ENCODE results near the gene FBXL17. TPM values are rescaled to one million over a fixed set of nuclear protein-coding genes. Genes with fewer than 3 reads are reported as not detected.

The FBXL17 gene
- total RNA-seq, 1 donor from 2014 or later, result 5.6 TPM

GRCh38 chr5:108251350-108251749 is 130.5 kb downstream of the FBXL17 start:
- peak; percentile 56 to 71 for DNase-seq (ENCODE audit: low read depth in 2 of 2)

DNA sequence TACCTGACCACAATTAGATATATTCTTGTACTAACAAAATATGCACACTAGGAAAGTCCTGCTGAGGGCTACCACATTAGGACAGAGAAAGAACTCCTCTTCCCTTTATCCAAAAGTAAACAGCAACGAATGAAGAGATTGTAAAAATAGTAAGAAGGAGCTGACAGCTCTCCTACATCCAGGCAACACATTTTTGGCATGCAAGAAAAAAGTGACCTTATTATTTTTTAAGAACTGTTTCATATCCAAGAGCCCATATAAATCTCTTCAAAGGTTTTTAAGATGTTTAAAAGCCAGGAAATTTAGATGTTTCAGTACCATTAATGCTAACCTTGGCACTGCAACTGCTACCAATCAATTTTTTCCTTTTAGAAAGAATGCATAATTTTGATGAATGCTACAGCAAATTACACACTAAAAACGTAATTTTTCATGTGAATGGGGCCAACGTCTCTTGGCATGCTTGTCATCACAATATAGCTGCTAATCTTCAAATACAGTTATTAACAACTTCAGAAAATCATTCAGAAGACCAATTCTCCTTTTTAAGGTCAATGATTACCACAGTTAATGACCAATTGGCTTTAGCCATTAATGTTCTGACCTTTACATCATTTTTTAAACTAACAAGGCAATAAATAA is 132.0 kb downstream of the FBXL17 start:
- DNase-seq (ENCODE audit: low read depth in 2 of 2), result no peak

DNA sequence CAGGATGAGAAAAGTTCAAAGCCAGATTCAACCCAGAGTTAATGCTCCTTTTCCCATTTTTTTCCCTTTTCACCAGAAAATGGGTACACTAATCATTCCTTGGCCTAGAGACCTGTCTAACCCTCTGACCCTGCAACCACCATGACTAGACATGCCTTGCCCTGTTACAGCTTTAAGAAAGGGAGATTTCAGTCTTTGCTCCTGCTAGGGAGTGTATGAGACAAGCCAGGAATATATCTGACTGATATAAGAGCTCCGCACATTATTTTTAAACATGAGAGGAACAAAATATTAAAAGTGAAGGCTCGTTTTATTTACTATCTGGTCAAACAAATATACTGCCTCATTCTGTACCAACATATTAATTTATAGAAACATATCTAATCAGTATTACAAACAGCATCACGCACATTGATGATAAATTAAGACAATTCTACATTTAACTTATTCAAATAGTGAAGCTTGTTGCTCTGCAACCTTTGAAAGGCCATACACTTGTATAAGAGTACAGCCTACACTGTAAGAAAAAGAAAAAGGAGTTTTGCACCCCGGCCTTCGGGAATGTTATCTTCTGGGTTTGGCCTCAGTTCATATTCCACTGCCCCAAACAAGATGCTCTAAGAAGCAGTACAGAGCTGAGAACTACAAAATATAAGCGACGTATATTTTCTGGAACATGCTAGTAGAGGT is 132.7 kb downstream of the FBXL17 start:
- no peak for DNase-seq (ENCODE audit: low read depth in 2 of 2)

DNA sequence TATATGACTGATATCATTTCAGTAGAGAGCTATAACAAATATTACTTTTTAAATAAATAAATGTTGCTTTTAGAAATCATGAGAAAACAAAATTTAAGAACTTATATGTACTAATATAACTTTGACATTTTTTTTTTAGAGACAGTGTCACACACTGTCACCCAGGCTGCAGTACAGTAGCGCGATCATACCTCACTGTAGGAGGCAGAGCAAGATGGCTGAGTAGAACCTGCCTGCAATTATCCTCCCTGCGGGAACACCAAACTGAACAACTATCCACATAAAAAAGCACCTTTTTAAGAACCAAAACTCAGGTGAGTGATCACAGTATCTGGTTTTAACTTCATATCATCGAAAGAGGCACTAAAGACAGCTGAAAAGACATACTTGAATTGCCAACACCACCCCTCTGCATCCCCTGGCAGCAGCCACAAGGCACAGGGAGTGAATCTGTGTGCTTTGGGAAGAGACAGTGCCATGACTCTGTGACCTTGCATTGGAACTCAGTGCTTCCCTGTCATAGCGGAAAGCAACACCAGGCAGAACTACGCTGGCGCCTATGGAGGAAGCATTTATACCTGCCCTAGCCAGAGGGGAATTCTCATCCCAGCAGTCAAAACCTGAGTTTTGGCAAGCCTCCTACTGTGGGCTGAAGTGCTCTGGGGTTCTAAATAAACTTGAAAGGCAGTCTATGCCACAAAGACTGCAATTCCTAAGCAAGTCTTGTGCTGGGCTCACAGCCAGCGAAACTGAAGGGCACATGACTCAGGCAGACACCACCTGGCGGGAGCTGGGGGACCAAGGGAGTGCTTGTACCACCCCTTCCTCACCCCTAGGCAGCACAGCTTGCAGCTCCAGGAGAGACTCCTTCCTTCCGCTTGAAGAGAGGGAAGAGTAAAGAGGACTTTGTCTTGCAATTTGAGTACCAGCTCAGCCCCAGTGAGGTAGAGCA is 142.7 kb downstream of the FBXL17 start:
- DNase-seq (ENCODE audit: low read depth in 2 of 2), result no peak

DNA sequence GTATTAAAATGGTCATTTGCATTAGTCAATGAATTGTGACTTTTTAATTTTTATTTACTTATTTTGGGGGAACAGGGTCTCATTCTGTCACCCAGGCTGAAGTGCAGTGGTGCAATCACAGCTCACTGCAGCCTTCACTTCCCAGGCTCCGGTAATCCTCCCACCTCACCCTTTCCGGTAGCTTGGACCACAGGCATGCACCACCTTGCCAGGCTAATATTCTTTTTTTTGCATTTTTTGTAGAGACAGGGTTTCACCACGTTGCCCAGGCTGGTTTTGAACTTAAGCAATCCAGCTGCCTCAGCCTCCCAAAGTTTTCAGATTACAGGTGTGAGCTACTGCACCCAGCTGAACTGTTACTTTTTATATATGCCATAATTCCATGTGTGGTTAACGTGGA is 143.4 kb downstream of the FBXL17 start:
- no peak for DNase-seq (ENCODE audit: low read depth in 2 of 2)

DNA sequence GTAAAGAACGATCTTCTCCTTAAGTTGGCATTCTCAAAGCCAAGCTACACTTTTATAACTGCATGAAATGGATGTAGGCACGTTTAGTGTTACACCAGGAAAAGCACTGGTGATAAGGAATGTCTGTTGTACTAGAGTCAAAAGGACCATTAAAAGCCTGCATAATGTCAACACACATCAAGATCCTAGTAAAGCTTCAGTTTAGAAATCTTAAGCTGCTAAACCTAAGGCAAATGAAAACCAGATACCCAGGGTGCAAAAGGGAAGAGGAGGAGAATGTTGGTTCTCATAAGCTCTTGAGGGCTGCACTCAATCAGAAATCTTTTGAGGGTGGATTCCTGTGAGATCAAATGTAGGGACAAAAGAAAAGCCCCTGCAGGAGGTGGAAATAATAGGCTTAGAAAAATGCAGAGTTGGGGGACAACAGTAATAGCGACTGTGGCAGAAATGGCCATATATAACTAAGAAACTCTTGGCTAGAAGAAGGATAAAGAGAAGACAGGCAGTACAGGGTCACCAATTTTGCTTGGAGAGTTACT is 148.2 kb downstream of the FBXL17 start:
- DNase-seq (ENCODE audit: low read depth in 2 of 2), result no peak

GRCh38 chr5:108232805-108233204 is 149.1 kb downstream of the FBXL17 start:
- no peak for DNase-seq (ENCODE audit: low read depth in 2 of 2)

- no peak for DNase-seq (ENCODE audit: low read depth in 2 of 2)
Observed at GRCh38 chr5:108222011-108222410, 159.9 kb downstream of the FBXL17 start.

DNA sequence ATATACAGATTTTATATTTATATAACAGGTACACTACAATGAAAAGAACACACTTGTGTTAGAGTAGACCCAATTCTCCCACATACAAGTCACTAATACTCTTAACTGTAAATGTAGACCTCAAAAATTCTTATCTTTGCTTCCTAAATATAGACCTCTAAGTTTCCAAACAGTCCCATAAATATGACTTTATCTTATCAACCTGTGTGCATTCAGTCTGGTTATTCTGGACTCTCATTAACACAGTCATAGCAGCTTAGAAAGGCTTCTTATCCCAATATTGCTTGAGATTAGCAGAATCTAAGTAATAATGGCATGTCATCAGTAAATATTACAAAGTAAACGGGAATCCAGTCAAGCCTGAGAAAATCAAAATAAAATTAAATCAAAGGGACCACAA is 161.1 kb downstream of the FBXL17 start:
- no peak for DNase-seq (ENCODE audit: low read depth in 2 of 2)

GRCh38 chr5:108216890-108217289 is 165.0 kb downstream of the FBXL17 start:
- peak in 1 of 2 donors; percentile 42 for DNase-seq (ENCODE audit: low read depth in 2 of 2)

DNA sequence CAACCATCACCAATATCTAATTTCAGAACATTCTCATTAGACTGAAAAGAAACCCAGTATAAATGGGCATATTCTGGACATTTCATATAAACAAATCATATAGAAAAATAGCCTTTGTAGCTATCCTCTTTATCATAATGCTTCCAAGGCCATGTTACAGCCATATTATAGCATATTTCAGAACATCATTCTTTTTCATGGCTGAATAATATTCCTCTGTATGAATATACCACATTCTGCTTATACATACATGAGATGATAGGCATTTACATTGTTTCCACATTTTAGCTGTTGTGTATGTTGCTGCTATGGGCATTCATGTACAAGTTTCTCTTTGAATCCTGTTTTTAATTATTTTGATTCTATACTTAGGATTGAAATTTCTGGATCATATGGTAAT is 167.0 kb downstream of the FBXL17 start:
- no peak for DNase-seq (ENCODE audit: low read depth in 2 of 2)

DNA sequence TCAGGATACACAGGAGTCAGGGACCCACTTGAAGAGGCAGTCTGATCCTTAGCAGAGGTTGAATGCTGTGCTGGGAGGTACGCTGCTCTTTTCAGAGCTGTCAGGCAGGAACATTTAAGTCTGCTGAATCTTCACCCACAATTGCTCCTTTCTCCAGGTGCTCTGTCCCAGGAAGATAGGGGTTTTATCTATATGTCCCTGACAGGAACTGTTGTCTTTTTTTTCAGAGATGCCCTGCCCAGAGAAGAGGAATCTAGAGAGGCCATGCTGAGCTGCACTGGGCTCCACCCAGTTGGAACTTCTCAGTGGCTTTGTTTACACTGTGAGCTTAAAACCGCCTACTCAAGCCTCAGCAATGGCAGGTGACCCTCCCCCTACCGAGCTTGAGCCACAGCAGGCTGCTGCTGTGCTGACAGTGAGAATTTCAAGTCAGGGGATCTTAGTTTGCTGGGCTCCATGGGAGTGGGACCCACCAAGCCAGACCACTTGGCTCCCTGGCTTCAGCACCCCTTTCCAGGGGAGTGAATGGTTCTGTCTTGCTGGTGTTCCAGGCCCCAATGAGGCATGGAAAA is 169.0 kb downstream of the FBXL17 start:
- DNase-seq (ENCODE audit: low read depth in 2 of 2), result no peak

GRCh38 chr5:108206707-108207106 is 175.2 kb downstream of the FBXL17 start:
- DNase-seq (ENCODE audit: low read depth in 2 of 2), result no peak

DNA sequence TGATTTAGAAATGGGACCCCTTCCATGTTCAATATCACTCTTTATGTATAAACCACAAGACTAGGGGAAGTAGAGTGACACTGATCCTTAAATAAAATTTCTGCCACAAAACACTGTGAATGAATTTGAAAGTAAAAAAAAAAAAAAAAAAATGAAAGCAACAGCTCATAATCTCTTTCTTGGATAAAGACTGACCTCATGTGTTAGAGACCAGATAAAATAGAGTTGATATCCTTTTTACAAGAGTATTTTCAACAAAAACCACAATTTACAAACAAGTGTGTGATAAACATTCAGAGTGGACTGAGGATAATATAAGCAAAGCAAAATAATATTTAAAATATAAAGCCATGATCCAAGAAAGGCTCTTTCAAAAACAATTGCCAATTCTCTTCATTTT is 180.2 kb downstream of the FBXL17 start:
- DNase-seq (ENCODE audit: low read depth in 2 of 2), result no peak

- no peak for DNase-seq (ENCODE audit: low read depth in 2 of 2)
Observed at GRCh38 chr5:108196276-108196675, 185.6 kb downstream of the FBXL17 start.

- DNase-seq (ENCODE audit: low read depth in 2 of 2), result no peak
Observed at GRCh38 chr5:108193021-108193795, 188.7 kb downstream of the FBXL17 start.

DNA sequence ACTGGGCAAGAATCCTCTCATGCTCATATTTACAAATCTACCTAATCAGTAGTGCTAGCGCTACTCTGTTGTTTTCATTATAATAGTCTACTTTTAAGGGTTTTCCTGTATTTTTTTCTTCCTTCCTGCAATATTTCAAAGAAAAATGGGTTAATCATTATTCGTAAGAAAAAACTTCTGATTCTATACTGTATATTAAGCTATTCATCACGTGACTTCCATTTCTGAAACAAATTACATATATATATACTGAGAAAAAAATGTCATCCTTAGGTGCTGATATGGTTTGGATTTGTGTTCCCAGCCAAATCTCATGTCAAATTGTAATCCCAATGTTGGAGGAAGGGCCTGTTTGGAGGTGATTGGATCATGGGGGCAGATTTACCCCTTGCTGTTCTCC is 197.0 kb downstream of the FBXL17 start:
- DNase-seq (ENCODE audit: low read depth in 2 of 2), result no peak

- DNase-seq (ENCODE audit: low read depth in 2 of 2), result no peak
Observed at GRCh38 chr5:108181975-108182374, 199.9 kb downstream of the FBXL17 start.

DNA sequence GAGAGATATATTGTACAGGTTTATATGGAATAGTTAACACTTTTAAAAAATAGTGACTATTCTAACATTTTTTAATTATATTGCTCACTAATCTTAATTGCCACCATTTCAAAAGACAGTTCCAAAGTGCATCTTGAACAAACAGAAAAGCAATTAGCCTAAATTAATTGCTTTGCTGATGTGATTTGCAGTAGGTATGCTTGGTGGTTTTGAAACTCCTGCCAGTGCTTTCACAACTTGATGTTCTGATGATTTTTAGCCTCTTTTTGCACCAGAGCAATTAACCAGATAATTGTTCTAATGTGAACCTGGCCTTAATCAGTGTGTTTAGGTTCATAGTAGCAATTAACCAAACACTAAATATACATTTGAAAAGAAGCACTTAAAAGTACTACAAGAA is 207.6 kb downstream of the FBXL17 start:
- DNase-seq (ENCODE audit: low read depth in 2 of 2), result no peak

DNA sequence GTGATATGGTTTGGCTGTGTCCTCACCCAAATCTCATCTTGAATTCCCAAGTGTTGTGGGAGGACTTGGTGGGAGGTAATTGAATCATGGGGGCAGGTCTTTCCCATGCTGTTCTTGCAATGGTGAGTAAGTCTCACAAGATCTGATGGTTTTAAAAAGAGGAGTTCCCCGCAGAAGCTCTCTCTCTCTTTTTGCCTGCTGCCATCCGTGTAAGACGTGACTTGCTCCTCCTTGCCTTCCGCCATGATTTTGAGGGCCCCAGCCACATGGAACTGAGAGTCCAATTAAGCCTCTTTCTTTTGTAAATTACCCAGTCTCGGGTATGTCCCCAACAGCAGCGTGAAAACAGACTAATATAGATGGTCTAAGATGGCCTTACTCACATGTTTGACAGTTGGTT is 210.1 kb downstream of the FBXL17 start:
- DNase-seq (ENCODE audit: low read depth in 2 of 2), result no peak

DNA sequence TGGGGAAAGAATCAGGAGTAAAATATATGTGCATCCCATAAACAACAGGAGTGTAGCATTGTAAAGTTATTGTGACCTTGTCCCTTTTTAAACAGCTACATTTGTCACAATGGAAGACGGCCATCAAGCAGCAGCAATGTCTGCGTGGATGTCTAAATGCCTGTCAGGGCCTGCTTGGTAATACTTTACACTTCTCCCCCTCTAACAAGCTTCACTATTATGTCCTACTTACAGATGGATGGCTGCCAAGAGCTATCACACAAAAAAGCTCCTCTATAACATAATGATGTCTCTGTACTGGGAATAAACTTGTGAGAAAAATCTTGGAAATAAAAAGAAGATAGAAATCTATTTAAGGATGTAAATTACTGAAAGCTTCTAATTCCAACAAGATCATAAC is 213.0 kb downstream of the FBXL17 start:
- no peak for DNase-seq (ENCODE audit: low read depth in 2 of 2)
